Measurements from ENCODE around the gene JARID2.

Gene JARID2

GRCh38 chr6:15256538-15257271 lies 10.8 kb downstream of the JARID2 start:
- H3K9ac ChIP-seq (ENCODE audit: low read length), result no peak overlapping the region
- no peaks in the 10 kb centered on the region for H3K9me3 ChIP-seq (ENCODE audit: control insufficient read depth, insufficient read depth, low read depth, low read length)
- peaks cover 56% of the 10 kb centered on the region for H3K36me3 ChIP-seq (ENCODE audit: control insufficient read depth, insufficient read depth, low read length)
- H3K27ac ChIP-seq (ENCODE audit: low read depth, low read length), result no peak overlapping the region
- peaks cover 91% of the 10 kb centered on the region for H3K4me1 ChIP-seq (ENCODE audit: control insufficient read depth, insufficient read depth, low read length)
- peak overlapping the region; percentile 19 for H3K4me3 ChIP-seq (ENCODE audit: low read depth, low read length)
- H3K27me3 ChIP-seq (ENCODE audit: control insufficient read depth, insufficient read depth, low read length), result no peaks in the 10 kb centered on the region

GRCh38 chr6:15257357-15258132 lies 11.7 kb downstream of the JARID2 start:
- no peak overlapping the region for H3K9ac ChIP-seq (ENCODE audit: low read length)
- H3K27ac ChIP-seq (ENCODE audit: low read depth, low read length), result no peak overlapping the region
- H3K4me3 ChIP-seq (ENCODE audit: low read depth, low read length), result peak overlapping the region; percentile 19; the same call in 1 of the 2 replicates
- no peaks in the 10 kb centered on the region for H3K27me3 ChIP-seq (ENCODE audit: control insufficient read depth, insufficient read depth, low read length)
- H3K4me1 ChIP-seq (ENCODE audit: control insufficient read depth, insufficient read depth, low read length), result peaks cover 89% of the 10 kb centered on the region
- peaks cover 56% of the 10 kb centered on the region for H3K36me3 ChIP-seq (ENCODE audit: control insufficient read depth, insufficient read depth, low read length)
- H3K9me3 ChIP-seq (ENCODE audit: control insufficient read depth, insufficient read depth, low read depth, low read length), result no peaks in the 10 kb centered on the region

GRCh38 chr6:15259766-15260098 lies 13.9 kb downstream of the JARID2 start:
- Histone ChIP-seq H3K4me3 (ENCODE audit: low read depth, low read length) (no peak overlapping the region), H3K36me3 (ENCODE audit: control insufficient read depth, insufficient read depth, low read length) (peaks cover 40% of the 10 kb centered on the region), H3K27me3 (ENCODE audit: control insufficient read depth, insufficient read depth, low read length) (no peaks in the 10 kb centered on the region), H3K9ac (ENCODE audit: low read length) (no peak overlapping the region), H3K4me1 (ENCODE audit: control insufficient read depth, insufficient read depth, low read length) (peaks cover 89% of the 10 kb centered on the region), H3K9me3 (ENCODE audit: control insufficient read depth, insufficient read depth, low read depth, low read length) (no peaks in the 10 kb centered on the region), H3K27ac (ENCODE audit: low read depth, low read length) (no peak overlapping the region)

- Histone ChIP-seq H3K9ac (ENCODE audit: low read length) (no peak overlapping the region), H3K4me1 (ENCODE audit: control insufficient read depth, insufficient read depth, low read length) (peaks cover 89% of the 10 kb centered on the region)
Measured at GRCh38 chr6:15260099-15260821, 14.4 kb downstream of the JARID2 start.

GRCh38 chr6:15263780-15264374 lies 18.0 kb downstream of the JARID2 start:
- Histone ChIP-seq H3K27me3 (ENCODE audit: control insufficient read depth, insufficient read depth, low read length) (no peaks in the 10 kb centered on the region), H3K4me3 (ENCODE audit: low read depth, low read length) (peak overlapping the region; percentile 44), H3K9me3 (ENCODE audit: control insufficient read depth, insufficient read depth, low read depth, low read length) (no peaks in the 10 kb centered on the region), H3K4me1 (ENCODE audit: control insufficient read depth, insufficient read depth, low read length) (peaks cover 89% of the 10 kb centered on the region), H3K9ac (ENCODE audit: low read length) (no peak overlapping the region), H3K36me3 (ENCODE audit: control insufficient read depth, insufficient read depth, low read length) (peaks cover 10% of the 10 kb centered on the region), H3K27ac (ENCODE audit: low read depth, low read length) (0 out of 2 replicates have a peak overlapping the region, but pooled peaks have one; percentile 15)

More at GRCh38 chr6:15260099-15260821, 14.4 kb downstream of the JARID2 start:
- H3K27me3 ChIP-seq (ENCODE audit: control insufficient read depth, insufficient read depth, low read length), result no peaks in the 10 kb centered on the region
- no peaks in the 10 kb centered on the region for H3K9me3 ChIP-seq (ENCODE audit: control insufficient read depth, insufficient read depth, low read depth, low read length)
- H3K27ac ChIP-seq (ENCODE audit: low read depth, low read length), result no peak overlapping the region
- no peak overlapping the region; the same call in 1 of the 2 replicates for H3K4me3 ChIP-seq (ENCODE audit: low read depth, low read length)
- H3K36me3 ChIP-seq (ENCODE audit: control insufficient read depth, insufficient read depth, low read length), result peaks cover 40% of the 10 kb centered on the region

- Histone ChIP-seq H3K27me3 (ENCODE audit: control insufficient read depth, insufficient read depth, low read length) (no peaks in the 10 kb centered on the region), H3K36me3 (ENCODE audit: control insufficient read depth, insufficient read depth, low read length) (peaks cover 5% of the 10 kb centered on the region; the same call in 1 of the 2 replicates), H3K27ac (ENCODE audit: low read depth, low read length) (0 out of 2 replicates have a peak overlapping the region, but pooled peaks have one; percentile 15), H3K4me1 (ENCODE audit: control insufficient read depth, insufficient read depth, low read length) (peaks cover 89% of the 10 kb centered on the region), H3K4me3 (ENCODE audit: low read depth, low read length) (peak overlapping the region; percentile 44), H3K9me3 (ENCODE audit: control insufficient read depth, insufficient read depth, low read depth, low read length) (no peaks in the 10 kb centered on the region), H3K9ac (ENCODE audit: low read length) (no peak overlapping the region)
Measured at GRCh38 chr6:15264412-15264811, 18.5 kb downstream of the JARID2 start.

GRCh38 chr6:15264902-15265761 lies 19.3 kb downstream of the JARID2 start:
- Histone ChIP-seq H3K9me3 (ENCODE audit: control insufficient read depth, insufficient read depth, low read depth, low read length) (no peaks in the 10 kb centered on the region), H3K4me1 (ENCODE audit: control insufficient read depth, insufficient read depth, low read length) (peaks cover 89% of the 10 kb centered on the region), H3K27me3 (ENCODE audit: control insufficient read depth, insufficient read depth, low read length) (no peaks in the 10 kb centered on the region), H3K36me3 (ENCODE audit: control insufficient read depth, insufficient read depth, low read length) (0 out of 2 replicates have a peak, but pooled peaks cover 9% of the 10 kb centered on the region), H3K4me3 (ENCODE audit: low read depth, low read length) (peak overlapping the region; percentile 44), H3K27ac (ENCODE audit: low read depth, low read length) (0 out of 2 replicates have a peak overlapping the region, but pooled peaks have one; percentile 15), H3K9ac (ENCODE audit: low read length) (peak overlapping the region; percentile 7)

GRCh38 chr6:15265787-15266186 lies 19.9 kb downstream of the JARID2 start:
- peak overlapping the region; percentile 44 for H3K4me3 ChIP-seq (ENCODE audit: low read depth, low read length)
- no peaks in the 10 kb centered on the region for H3K9me3 ChIP-seq (ENCODE audit: control insufficient read depth, insufficient read depth, low read depth, low read length)
- H3K9ac ChIP-seq (ENCODE audit: low read length), result peak overlapping the region; percentile 7
- 0 out of 2 replicates have a peak, but pooled peaks cover 9% of the 10 kb centered on the region for H3K36me3 ChIP-seq (ENCODE audit: control insufficient read depth, insufficient read depth, low read length)
- H3K27ac ChIP-seq (ENCODE audit: low read depth, low read length), result no peak overlapping the region
- H3K4me1 ChIP-seq (ENCODE audit: control insufficient read depth, insufficient read depth, low read length), result peaks cover 87% of the 10 kb centered on the region
- H3K27me3 ChIP-seq (ENCODE audit: control insufficient read depth, insufficient read depth, low read length), result no peaks in the 10 kb centered on the region

- Histone ChIP-seq H3K36me3 (ENCODE audit: control insufficient read depth, insufficient read depth, low read length) (peaks cover 10% of the 10 kb centered on the region; the same call in 1 of the 2 replicates), H3K9ac (ENCODE audit: low read length) (no peak overlapping the region), H3K27ac (ENCODE audit: low read depth, low read length) (0 out of 2 replicates have a peak overlapping the region, but pooled peaks have one; percentile 18), H3K4me1 (ENCODE audit: control insufficient read depth, insufficient read depth, low read length) (peaks cover 88% of the 10 kb centered on the region), H3K9me3 (ENCODE audit: control insufficient read depth, insufficient read depth, low read depth, low read length) (no peaks in the 10 kb centered on the region), H3K4me3 (ENCODE audit: low read depth, low read length) (peak overlapping the region; percentile 44), H3K27me3 (ENCODE audit: control insufficient read depth, insufficient read depth, low read length) (no peaks in the 10 kb centered on the region)
Measured at GRCh38 chr6:15266423-15266996, 20.6 kb downstream of the JARID2 start.

Measured in HUES6 (cell line).